SH-SY5Y (cell line): ENCODE measurements around the gene TNXB.

Source experiments
- GATA2 ChIP-seq: IDR thresholded peaks from 2 replicates; pipeline ENCODE4 v1.6.1; 2011; ENCODE audit warnings: mild to moderate bottlenecking, low read depth, low read length
- GATA3 ChIP-seq: IDR thresholded peaks from 2 replicates; pipeline ENCODE4 v1.6.1; 2011; ENCODE audit warnings: low read depth, mild to moderate bottlenecking, low read length, moderate library complexity

DNA sequence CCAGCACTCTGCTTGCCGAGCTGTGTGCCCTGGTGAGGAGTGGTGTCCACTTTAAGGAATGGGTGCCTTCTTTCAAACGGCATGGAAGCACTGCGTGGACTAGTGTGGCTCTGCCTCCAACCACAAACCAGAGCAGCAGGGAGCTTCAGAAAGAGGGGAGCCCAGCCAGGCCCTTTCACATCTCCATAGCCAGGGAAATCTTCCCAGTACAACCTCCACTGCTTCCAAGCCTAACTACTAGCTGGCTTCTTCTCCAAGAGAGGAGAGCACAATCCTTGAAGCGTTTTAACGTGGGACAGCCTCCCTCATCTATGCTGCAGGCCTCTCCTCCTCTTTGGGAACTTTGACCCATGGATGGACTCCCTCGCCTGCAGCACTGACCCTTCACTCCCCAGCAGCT lies 26.7 kb downstream of the TNXB start:
- TF ChIP-seq GATA3 (no peak), GATA2 (no peak)
